PFSK-1 (cell line): ENCODE measurements around the gene TSC2.

ENCODE experiments used
- FOXP2 ChIP-seq: optimal IDR thresholded peaks from 2 replicates; pipeline ENCODE3; 2011; ENCODE audit warnings: borderline replicate concordance, control low read depth, inconsistent platforms; ENCODE audit not compliant: insufficient read depth; ENCODE audit errors: extremely low read length, extremely low read depth
- POLR2AphosphoS5 ChIP-seq: IDR thresholded peaks from 2 replicates; pipeline ENCODE4 v1.6.1; 2012; ENCODE audit warnings: low read depth, mild to moderate bottlenecking, control low read depth, low read length, moderate library complexity
- REST ChIP-seq, 2 experiments: IDR thresholded peaks; 2 replicates each; pipeline versions ENCODE4 v1.6.1 to v1.8.0; 2011 to 2012; ENCODE audit warnings: low read depth in 2 of 2, low read length in 2 of 2, control low read depth in 1 of 2, inconsistent platforms in 1 of 2, mild to moderate bottlenecking in 1 of 2, moderate library complexity in 1 of 2; ENCODE audit not compliant: insufficient read depth in 1 of 2
- SIN3A ChIP-seq: IDR thresholded peaks from 2 replicates; pipeline ENCODE4 v1.6.1; 2012; ENCODE audit warnings: mild to moderate bottlenecking, low read length, moderate library complexity, borderline replicate concordance; ENCODE audit not compliant: insufficient read depth
- TAF1 ChIP-seq: IDR thresholded peaks from 2 replicates; pipeline ENCODE4 v1.6.1; 2012; ENCODE audit warnings: low read length, control low read depth, borderline replicate concordance; ENCODE audit not compliant: insufficient read depth

The TSC2 gene

GRCh38 chr16:2044541-2044940, 3.2 kb upstream of the TSC2 start:
- TF ChIP-seq POLR2AphosphoS5, result no peak
- no peak for TF ChIP-seq FOXP2
- no peak for TF ChIP-seq REST (IDR thresholded peaks at IDR 0.05; ENCODE audit: insufficient read depth in 1 of 2, low read depth in 2 of 2, low read length in 2 of 2)

GRCh38 chr16:2045965-2046892, 1.6 kb upstream of the TSC2 start:
- TF ChIP-seq POLR2AphosphoS5 (no peak), REST (IDR thresholded peaks at IDR 0.05; ENCODE audit: insufficient read depth in 1 of 2, low read depth in 2 of 2, low read length in 2 of 2) (no peak), TAF1 (no peak)

GRCh38 chr16:2046893-2047329, 874 bp upstream of the TSC2 start:
- TF ChIP-seq REST (IDR thresholded peaks at IDR 0.05; ENCODE audit: insufficient read depth in 1 of 2, low read depth in 2 of 2, low read length in 2 of 2), result no peak
- no peak for TF ChIP-seq FOXP2
- no peak for TF ChIP-seq SIN3A
- no peak for TF ChIP-seq TAF1
- TF ChIP-seq POLR2AphosphoS5, result no peak

- TF ChIP-seq FOXP2 (no peak), TAF1 (no peak), REST (IDR thresholded peaks at IDR 0.05; ENCODE audit: insufficient read depth in 1 of 2, low read depth in 2 of 2, low read length in 2 of 2) (no peak), SIN3A (no peak), POLR2AphosphoS5 (no peak)
Measured at GRCh38 chr16:2048116-2048543, 345 bp downstream of the TSC2 start.
